Hepatocyte (in vitro differentiated cells): Measurements from ENCODE around the gene NTF3.

ENCODE experiments used
- CTCF ChIP-seq: fragments of 200-600 bp; sonication (generic); IDR thresholded peaks from 2 replicates; pipeline ENCODE4 v1.5.1; 2016; ENCODE audit warnings: antibody characterized with exemption, mild to moderate bottlenecking; ENCODE audit not compliant: poor library complexity
- EZH2 ChIP-seq: fragments of 200-600 bp; sonication (generic); IDR thresholded peaks from 2 replicates; pipeline ENCODE4 v1.6.1; 2016; ENCODE audit warnings: antibody characterized with exemption, mild to moderate bottlenecking, borderline replicate concordance
- EZH2phosphoT487 ChIP-seq: fragments of 200-600 bp; sonication (generic); IDR thresholded peaks from one replicate; pipeline ENCODE4 v1.6.1; 2018; ENCODE audit warnings: antibody characterized with exemption, mild to moderate bottlenecking, low read depth, moderate library complexity; ENCODE audit not compliant: unreplicated experiment, severe bottlenecking

GRCh38 chr12:5478081-5478706, 46.3 kb downstream of the NTF3 start:
- TF ChIP-seq EZH2 (no peak), CTCF (no peak), EZH2phosphoT487 (no peak)
